HG03575 (cell line): ENCODE data around the gene TANK.
A peak's percentile ranks its signal among the peaks of the same experiment; 100 is the strongest.
"Not testable (repeated sequence)": the region's sequence is repeated elsewhere in the genome, so short reads cannot be mapped to it uniquely, and the experiment has no call there.

ENCODE experiments used
- ATAC-seq: cut with Tn5 transposase; IDR thresholded peaks from one replicate; pipeline ENCODE4 v1.9.1; 2021; ENCODE audit not compliant: unreplicated experiment, insufficient number of reproducible peaks, low FRiP score; ENCODE audit errors: extremely low read depth

TANK gene

GRCh38 chr2:161244387-161245260, 84.4 kb downstream of the TANK start:
- peak; percentile 50 for ATAC-seq

- no peak for ATAC-seq
Measured at GRCh38 chr2:161245261-161245553, 85.0 kb downstream of the TANK start.

GRCh38 chr2:161245671-161246070, 85.4 kb downstream of the TANK start:
- no peak for ATAC-seq

DNA sequence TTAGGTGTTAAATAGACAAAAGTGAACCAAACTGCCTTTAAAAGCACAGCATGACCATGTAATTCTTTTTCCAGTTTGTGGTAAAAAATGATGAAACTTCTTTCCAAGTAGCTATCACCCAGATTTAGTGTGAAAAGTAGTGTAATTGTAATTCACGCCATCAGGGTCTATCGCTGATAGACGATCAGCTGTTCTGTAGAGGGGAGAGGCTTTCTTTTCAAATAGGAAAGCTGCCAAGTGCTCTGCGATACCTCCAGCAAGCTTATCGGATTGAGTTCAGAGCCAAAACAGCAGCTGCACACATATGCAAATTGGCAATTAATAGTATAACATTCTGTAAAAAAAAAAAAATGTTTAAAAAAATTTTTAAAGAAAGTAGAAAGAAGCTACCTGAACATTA, 86.1 kb downstream of the TANK start:
- ATAC-seq: no peak

GRCh38 chr2:161250864-161251436, 90.7 kb downstream of the TANK start:
- no peak for ATAC-seq

GRCh38 chr2:161257123-161257952, 97.1 kb downstream of the TANK start:
- ATAC-seq: no peak

GRCh38 chr2:161265874-161266273, 105.6 kb downstream of the TANK start:
- ATAC-seq: no peak

GRCh38 chr2:161269111-161269510, 108.9 kb downstream of the TANK start:
- no peak for ATAC-seq

- ATAC-seq: peak; percentile 82
Measured at GRCh38 chr2:161273038-161273760, 113.0 kb downstream of the TANK start.

- ATAC-seq: not testable (repeated sequence)
Measured at GRCh38 chr2:161278564-161279229, 118.5 kb downstream of the TANK start.

DNA sequence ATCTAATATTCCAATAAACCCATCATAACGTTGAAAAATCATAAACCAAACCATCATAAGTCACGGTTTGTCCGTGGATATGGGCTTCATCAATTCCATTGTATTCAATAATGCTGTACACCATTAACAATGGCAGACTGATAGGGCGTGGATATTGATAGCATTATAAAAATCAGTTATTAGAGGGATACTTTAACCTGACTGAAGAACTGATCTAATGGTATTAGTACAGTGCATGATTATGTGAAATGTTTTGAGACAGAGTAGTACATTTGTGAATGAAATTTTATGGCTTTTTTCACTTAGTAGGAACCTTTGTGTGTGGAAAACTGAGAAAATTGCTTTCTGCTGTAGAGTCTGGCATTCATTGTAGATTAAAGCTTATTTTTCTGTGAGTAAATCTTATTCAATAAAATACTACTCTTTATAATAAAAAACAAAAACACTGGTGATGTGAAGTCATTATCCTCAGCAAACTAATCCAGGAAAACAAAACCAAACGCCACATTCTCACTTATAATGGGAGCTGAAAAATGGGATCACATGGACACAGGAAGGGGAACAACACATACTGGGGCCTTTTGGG, 119.1 kb downstream of the TANK start:
- ATAC-seq: not testable (repeated sequence)

GRCh38 chr2:161280906-161281323, 120.7 kb downstream of the TANK start:
- not testable (repeated sequence) for ATAC-seq

DNA sequence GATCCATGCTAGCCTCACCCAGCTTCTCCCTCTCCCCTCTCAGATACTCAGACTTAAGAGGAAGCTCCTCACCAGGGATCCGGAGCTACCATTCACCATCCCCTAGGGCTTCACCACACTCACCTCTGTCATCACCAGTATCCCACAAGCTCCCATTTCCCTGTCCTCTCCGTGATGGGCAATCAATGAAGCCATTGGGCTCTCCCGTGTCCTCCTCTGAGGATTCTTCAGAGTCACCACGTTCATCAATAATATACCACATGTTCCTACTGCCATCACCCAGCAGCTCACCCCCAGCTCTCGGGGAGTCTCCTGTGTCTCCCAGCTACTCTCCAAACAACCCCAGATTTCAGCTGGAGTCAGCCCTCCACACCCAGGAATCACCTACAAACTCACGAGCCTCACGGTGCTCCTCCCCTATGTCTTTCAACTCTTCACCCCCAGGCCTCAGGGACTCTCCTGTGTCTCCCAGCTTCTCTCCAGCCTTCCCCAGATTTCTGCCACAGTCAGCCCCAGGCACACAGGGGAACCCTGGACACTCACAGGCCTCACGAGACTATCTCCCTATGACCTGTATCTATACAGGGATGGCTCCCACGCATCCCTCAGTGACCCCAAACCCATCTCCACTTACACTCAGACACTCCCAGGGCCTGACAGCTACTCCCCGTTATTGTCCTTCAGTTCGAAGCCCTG, 121.5 kb downstream of the TANK start:
- ATAC-seq: not testable (repeated sequence)

DNA sequence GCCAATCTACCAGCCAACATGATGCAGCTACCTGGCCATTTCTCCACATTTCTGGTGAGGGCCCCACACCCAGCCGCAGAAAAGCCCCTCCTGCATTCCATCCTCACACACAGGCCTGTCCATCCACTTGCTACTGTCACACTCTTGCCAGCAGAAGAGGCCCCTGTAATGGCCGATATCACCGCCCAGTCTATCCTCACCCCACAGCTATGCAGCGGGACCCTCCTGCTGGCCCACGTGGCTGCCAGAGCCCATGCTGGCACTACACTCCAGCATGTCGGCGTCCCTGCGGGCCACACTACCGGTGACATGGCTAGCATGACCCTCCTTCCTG, 122.0 kb downstream of the TANK start:
- not testable (repeated sequence) for ATAC-seq

GRCh38 chr2:161283926-161284325, 123.7 kb downstream of the TANK start:
- ATAC-seq: no peak
